SK-N-SH treated with all-trans-retinoic acid at 6 μM for 48 hours (cell line): Measurements from ENCODE around the gene PRKCQ.

Experiments
- ATAC-seq: fragments of 200-7000 bp; cut with Tn5 transposase; 3 replicates; pipeline ENCODE4 v1.9.1; 2020; ENCODE audit warnings: mild to moderate bottlenecking, moderate library complexity
- ARNTL ChIP-seq: fragments of 450-650 bp; formaldehyde crosslinking; IDR thresholded peaks from 2 replicates; pipeline ENCODE4 v1.5.0; 2020; ENCODE audit warnings: low read depth, mild to moderate bottlenecking, moderate library complexity, borderline replicate concordance
- BACH2 ChIP-seq: fragments of 250-450 bp; sonication (Bioruptor Pico); IDR thresholded peaks from 2 replicates; pipeline ENCODE4 v1.9.0; 2021; ENCODE audit warnings: mild to moderate bottlenecking, borderline replicate concordance
- CSDC2 ChIP-seq: fragments of 250-450 bp; sonication (Bioruptor Pico); IDR thresholded peaks from 2 replicates; pipeline ENCODE4 v1.5.0; 2020; ENCODE audit warnings: mild to moderate bottlenecking, moderate library complexity
- CSRNP3 ChIP-seq: fragments of 250-450 bp; sonication (Bioruptor Pico); IDR thresholded peaks from 2 replicates; pipeline ENCODE4 v1.5.1; 2021; ENCODE audit warnings: mild to moderate bottlenecking, moderate library complexity
- ESRRG ChIP-seq: fragments of 250-450 bp; sonication (Bioruptor Pico); IDR thresholded peaks from 2 replicates; pipeline ENCODE4 v1.6.1; 2021; ENCODE audit warnings: mild to moderate bottlenecking
- GLIS3 ChIP-seq: fragments of 250-450 bp; sonication (Bioruptor Pico); IDR thresholded peaks from 2 replicates; pipeline ENCODE4 v1.5.0; 2020; ENCODE audit warnings: mild to moderate bottlenecking, moderate library complexity
- ISL1 ChIP-seq: fragments of 250-450 bp; sonication (Bioruptor Pico); IDR thresholded peaks from 2 replicates; pipeline ENCODE4 v2.1.2; 2022; ENCODE audit warnings: mild to moderate bottlenecking, moderate library complexity
- OSR1 ChIP-seq: fragments of 250-450 bp; sonication (Bioruptor Pico); IDR thresholded peaks from 2 replicates; pipeline ENCODE4 v1.8.0; 2022; ENCODE audit warnings: moderate library complexity, mild to moderate bottlenecking, inconsistent platforms
- PPARA ChIP-seq: fragments of 250-450 bp; sonication (Bioruptor Pico); IDR thresholded peaks from 2 replicates; pipeline ENCODE4 v1.5.0; 2020; ENCODE audit warnings: mild to moderate bottlenecking, borderline replicate concordance
- RARB ChIP-seq: fragments of 250-450 bp; sonication (Bioruptor Pico); IDR thresholded peaks from 2 replicates; pipeline ENCODE4 v1.8.0; 2021; ENCODE audit warnings: mild to moderate bottlenecking, moderate library complexity
- SNAI2 ChIP-seq: fragments of 250-450 bp; sonication (Bioruptor Pico); IDR thresholded peaks from 2 replicates; pipeline ENCODE4 v1.5.0; 2020; ENCODE audit warnings: mild to moderate bottlenecking, moderate library complexity
- TCF4 ChIP-seq: fragments of 250-450 bp; sonication (Bioruptor Pico); IDR thresholded peaks from 2 replicates; pipeline ENCODE4 v1.8.0; 2021; ENCODE audit warnings: mild to moderate bottlenecking, moderate library complexity, borderline replicate concordance
- TOX ChIP-seq: fragments of 250-450 bp; sonication (Bioruptor Pico); IDR thresholded peaks from 2 replicates; pipeline ENCODE4 v1.8.0; 2021; ENCODE audit warnings: mild to moderate bottlenecking, moderate library complexity, borderline replicate concordance
- TSHZ2 ChIP-seq: fragments of 250-450 bp; sonication (Bioruptor Pico); IDR thresholded peaks from 2 replicates; pipeline ENCODE4 v1.5.0; 2020; ENCODE audit warnings: mild to moderate bottlenecking, moderate library complexity
- ZC3H10 ChIP-seq: fragments of 250-450 bp; sonication (Bioruptor Pico); IDR thresholded peaks from 2 replicates; pipeline ENCODE4 v1.5.1; 2021; ENCODE audit warnings: mild to moderate bottlenecking, moderate library complexity
- ZFP3 ChIP-seq: fragments of 250-450 bp; sonication (Bioruptor Pico); IDR thresholded peaks from 2 replicates; pipeline ENCODE4 v1.5.0; 2020; ENCODE audit warnings: mild to moderate bottlenecking, moderate library complexity
- ZNF565 ChIP-seq: fragments of 450-650 bp; formaldehyde crosslinking; conservative IDR thresholded peaks from 2 replicates; pipeline ENCODE4 v1.5.0; 2020; ENCODE audit warnings: low read depth, mild to moderate bottlenecking, moderate library complexity
- ZNF70 ChIP-seq: fragments of 450-650 bp; formaldehyde crosslinking; IDR thresholded peaks from 2 replicates; pipeline ENCODE4 v1.5.0; 2020; ENCODE audit warnings: mild to moderate bottlenecking, moderate library complexity
- ZNF8 ChIP-seq: fragments of 450-650 bp; formaldehyde crosslinking; IDR thresholded peaks from 2 replicates; pipeline ENCODE4 v1.5.0; 2020; ENCODE audit warnings: mild to moderate bottlenecking, moderate library complexity
- TF ChIP-seq, protein P1 (sequence below): fragments of 250-450 bp; sonication (Bioruptor Pico); IDR thresholded peaks from 2 replicates; pipeline ENCODE4 v1.8.0; 2021; ENCODE audit warnings: low read depth, mild to moderate bottlenecking, moderate library complexity, borderline replicate concordance
- TF ChIP-seq, protein P2 (sequence below): fragments of 250-450 bp; sonication (Bioruptor Pico); IDR thresholded peaks from 2 replicates; pipeline ENCODE4 v1.5.1; 2020; ENCODE audit warnings: low read depth, mild to moderate bottlenecking, moderate library complexity

The PRKCQ gene

DNA sequence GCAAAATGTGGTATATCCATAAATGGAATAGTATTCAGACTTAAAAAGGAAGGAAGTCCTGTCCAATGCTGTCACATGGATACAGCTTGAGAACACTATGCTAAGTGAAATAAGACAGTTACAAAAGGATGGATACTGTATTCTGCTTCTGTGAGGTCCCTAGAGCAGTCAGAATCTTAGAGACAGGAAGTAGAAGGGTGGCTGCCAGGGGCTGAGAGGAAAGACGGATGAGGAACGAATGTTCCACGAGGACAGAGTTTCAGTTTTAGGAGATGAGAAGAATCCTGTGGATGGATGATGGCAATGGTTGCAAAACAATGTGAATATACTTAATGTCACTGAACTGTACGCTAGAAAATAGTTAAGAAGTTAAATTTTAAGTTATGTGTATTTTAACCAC lies 3.8 kb downstream of the PRKCQ start:
- TF ChIP-seq ZNF8 (peak; percentile 74), TCF4 (CRISPR knock-in tag) (no peak), PPARA (CRISPR knock-in tag) (no peak)
- no peak for ATAC-seq

DNA sequence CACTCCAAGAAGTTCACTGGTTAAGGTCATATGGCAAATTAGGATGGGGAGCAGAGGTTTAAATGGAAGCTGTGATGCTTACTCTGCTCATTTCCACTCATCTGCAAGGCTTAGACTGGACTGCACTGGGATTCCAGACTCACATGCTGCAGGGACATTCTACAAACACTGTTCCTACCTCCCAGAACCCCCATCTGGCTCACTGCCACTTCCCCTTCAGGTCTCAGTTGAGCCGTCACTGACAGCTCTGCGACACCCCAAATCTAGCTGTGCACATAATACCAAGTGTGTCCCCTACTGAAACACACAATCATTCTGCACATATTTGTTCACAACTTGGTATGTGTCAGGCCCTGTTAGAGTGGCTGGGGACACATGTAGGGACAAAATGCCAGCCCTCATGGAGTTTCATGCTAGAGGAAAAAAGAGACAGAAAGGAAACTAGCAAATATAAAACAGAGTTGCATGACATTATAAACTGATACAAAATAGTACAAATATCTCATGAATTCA lies 5.4 kb downstream of the PRKCQ start:
- no peak for ATAC-seq
- TF ChIP-seq RARB (CRISPR knock-in tag) (no peak), CSDC2 (CRISPR knock-in tag) (no peak), ZNF70 (CRISPR knock-in tag) (no peak), ZC3H10 (CRISPR knock-in tag) (no peak), TCF4 (CRISPR knock-in tag) (no peak), SNAI2 (no peak), OSR1 (CRISPR knock-in tag) (no peak), CSRNP3 (CRISPR knock-in tag) (no peak), ZNF565 (no peak), TOX (CRISPR knock-in tag) (no peak), ZNF8 (no peak), TSHZ2 (CRISPR knock-in tag) (no peak)
- TF ChIP-seq, protein P1, sequence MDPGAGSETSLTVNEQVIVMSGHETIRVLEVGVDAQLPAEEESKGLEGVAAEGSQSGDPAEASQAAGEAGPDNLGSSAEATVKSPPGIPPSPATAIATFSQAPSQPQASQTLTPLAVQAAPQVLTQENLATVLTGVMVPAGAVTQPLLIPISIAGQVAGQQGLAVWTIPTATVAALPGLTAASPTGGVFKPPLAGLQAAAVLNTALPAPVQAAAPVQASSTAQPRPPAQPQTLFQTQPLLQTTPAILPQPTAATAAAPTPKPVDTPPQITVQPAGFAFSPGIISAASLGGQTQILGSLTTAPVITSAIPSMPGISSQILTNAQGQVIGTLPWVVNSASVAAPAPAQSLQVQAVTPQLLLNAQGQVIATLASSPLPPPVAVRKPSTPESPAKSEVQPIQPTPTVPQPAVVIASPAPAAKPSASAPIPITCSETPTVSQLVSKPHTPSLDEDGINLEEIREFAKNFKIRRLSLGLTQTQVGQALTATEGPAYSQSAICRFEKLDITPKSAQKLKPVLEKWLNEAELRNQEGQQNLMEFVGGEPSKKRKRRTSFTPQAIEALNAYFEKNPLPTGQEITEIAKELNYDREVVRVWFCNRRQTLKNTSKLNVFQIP: no peak

DNA sequence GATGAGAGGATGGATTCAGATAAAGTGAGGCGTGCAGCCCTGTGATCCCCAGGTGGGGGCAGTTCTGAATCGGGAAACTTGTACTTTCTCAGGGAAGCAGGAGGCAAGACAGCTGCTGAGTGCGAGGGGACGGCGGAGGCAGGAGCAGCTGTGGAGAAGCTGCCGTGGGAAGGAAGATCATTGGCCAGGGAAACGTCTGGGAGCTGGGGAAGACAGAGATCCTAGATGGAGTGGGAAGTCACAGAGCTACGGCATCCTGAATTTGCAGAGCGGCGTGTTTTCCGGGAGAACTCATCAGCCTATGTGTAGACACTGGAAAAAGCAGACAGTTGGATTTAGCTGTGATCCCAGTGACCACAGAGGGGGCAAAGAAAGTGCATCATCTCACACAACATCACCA lies 9.2 kb downstream of the PRKCQ start:
- no peak for ATAC-seq
- TF ChIP-seq CSDC2 (CRISPR knock-in tag) (no peak), CSRNP3 (CRISPR knock-in tag) (no peak), ISL1 (CRISPR knock-in tag) (no peak), GLIS3 (no peak), ZNF8 (no peak), ZC3H10 (CRISPR knock-in tag) (no peak), ZFP3 (CRISPR knock-in tag) (no peak), ESRRG (CRISPR knock-in tag) (no peak), RARB (CRISPR knock-in tag) (no peak), BACH2 (CRISPR knock-in tag) (no peak), ZNF565 (no peak), OSR1 (CRISPR knock-in tag) (no peak), ARNTL (CRISPR knock-in tag) (no peak), TOX (CRISPR knock-in tag) (no peak)
- TF ChIP-seq, protein P2, sequence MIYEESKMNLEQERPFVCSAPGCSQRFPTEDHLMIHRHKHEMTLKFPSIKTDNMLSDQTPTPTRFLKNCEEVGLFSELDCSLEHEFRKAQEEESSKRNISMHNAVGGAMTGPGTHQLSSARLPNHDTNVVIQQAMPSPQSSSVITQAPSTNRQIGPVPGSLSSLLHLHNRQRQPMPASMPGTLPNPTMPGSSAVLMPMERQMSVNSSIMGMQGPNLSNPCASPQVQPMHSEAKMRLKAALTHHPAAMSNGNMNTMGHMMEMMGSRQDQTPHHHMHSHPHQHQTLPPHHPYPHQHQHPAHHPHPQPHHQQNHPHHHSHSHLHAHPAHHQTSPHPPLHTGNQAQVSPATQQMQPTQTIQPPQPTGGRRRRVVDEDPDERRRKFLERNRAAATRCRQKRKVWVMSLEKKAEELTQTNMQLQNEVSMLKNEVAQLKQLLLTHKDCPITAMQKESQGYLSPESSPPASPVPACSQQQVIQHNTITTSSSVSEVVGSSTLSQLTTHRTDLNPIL (CRISPR knock-in tag): no peak

DNA sequence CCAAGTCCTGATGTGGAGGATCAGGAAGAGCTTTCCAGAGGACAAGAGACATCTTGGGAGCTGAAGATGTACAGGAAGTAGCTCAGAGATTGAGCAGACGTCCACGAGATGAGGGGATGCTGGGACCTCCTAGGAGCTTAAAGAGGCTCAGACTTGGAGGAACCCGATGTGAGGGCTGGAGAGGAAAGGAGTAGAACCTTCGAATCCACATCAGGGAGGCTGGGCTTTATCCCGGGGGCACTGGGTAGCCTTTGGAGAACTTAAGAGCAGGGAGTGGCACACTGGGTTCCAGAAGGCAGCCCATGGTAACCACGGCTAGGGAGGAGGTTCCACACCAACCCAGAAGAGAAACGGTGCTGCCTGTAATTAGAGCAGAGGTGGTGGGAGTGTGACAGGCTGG lies 10.8 kb downstream of the PRKCQ start:
- no peak for ATAC-seq
- TF ChIP-seq ZFP3 (CRISPR knock-in tag) (no peak), ZNF70 (CRISPR knock-in tag) (no peak), CSRNP3 (CRISPR knock-in tag) (no peak), TSHZ2 (CRISPR knock-in tag) (no peak), BACH2 (CRISPR knock-in tag) (no peak)
- TF ChIP-seq, protein P1: no peak
